SK-N-SH treated with all-trans-retinoic acid at 6 μM for 48 hours (cell line): ENCODE measurements around the gene DNAI7.

Experiments used
- ATAC-seq: fragments of 200-7000 bp; cut with Tn5 transposase; 3 replicates; pipeline ENCODE4 v1.9.1; 2020; ENCODE audit warnings: mild to moderate bottlenecking, moderate library complexity
- ARNTL ChIP-seq: fragments of 450-650 bp; formaldehyde crosslinking; IDR thresholded peaks from 2 replicates; pipeline ENCODE4 v1.5.0; 2020; ENCODE audit warnings: low read depth, mild to moderate bottlenecking, moderate library complexity, borderline replicate concordance
- BACH2 ChIP-seq: fragments of 250-450 bp; sonication (Bioruptor Pico); IDR thresholded peaks from 2 replicates; pipeline ENCODE4 v1.9.0; 2021; ENCODE audit warnings: mild to moderate bottlenecking, borderline replicate concordance
- CSDC2 ChIP-seq: fragments of 250-450 bp; sonication (Bioruptor Pico); IDR thresholded peaks from 2 replicates; pipeline ENCODE4 v1.5.0; 2020; ENCODE audit warnings: mild to moderate bottlenecking, moderate library complexity
- ESRRG ChIP-seq: fragments of 250-450 bp; sonication (Bioruptor Pico); IDR thresholded peaks from 2 replicates; pipeline ENCODE4 v1.6.1; 2021; ENCODE audit warnings: mild to moderate bottlenecking
- GLIS3 ChIP-seq: fragments of 250-450 bp; sonication (Bioruptor Pico); IDR thresholded peaks from 2 replicates; pipeline ENCODE4 v1.5.0; 2020; ENCODE audit warnings: mild to moderate bottlenecking, moderate library complexity
- ISL1 ChIP-seq: fragments of 250-450 bp; sonication (Bioruptor Pico); IDR thresholded peaks from 2 replicates; pipeline ENCODE4 v2.1.2; 2022; ENCODE audit warnings: mild to moderate bottlenecking, moderate library complexity
- OSR1 ChIP-seq: fragments of 250-450 bp; sonication (Bioruptor Pico); IDR thresholded peaks from 2 replicates; pipeline ENCODE4 v1.8.0; 2022; ENCODE audit warnings: moderate library complexity, mild to moderate bottlenecking, inconsistent platforms
- POU6F1 ChIP-seq: fragments of 250-450 bp; sonication (Bioruptor Pico); IDR thresholded peaks from 2 replicates; pipeline ENCODE4 v1.8.0; 2021; ENCODE audit warnings: low read depth, mild to moderate bottlenecking, moderate library complexity, borderline replicate concordance
- PPARA ChIP-seq: fragments of 250-450 bp; sonication (Bioruptor Pico); IDR thresholded peaks from 2 replicates; pipeline ENCODE4 v1.5.0; 2020; ENCODE audit warnings: mild to moderate bottlenecking, borderline replicate concordance
- RARB ChIP-seq: fragments of 250-450 bp; sonication (Bioruptor Pico); IDR thresholded peaks from 2 replicates; pipeline ENCODE4 v1.8.0; 2021; ENCODE audit warnings: mild to moderate bottlenecking, moderate library complexity
- SNAI2 ChIP-seq: fragments of 250-450 bp; sonication (Bioruptor Pico); IDR thresholded peaks from 2 replicates; pipeline ENCODE4 v1.5.0; 2020; ENCODE audit warnings: mild to moderate bottlenecking, moderate library complexity
- TCF4 ChIP-seq: fragments of 250-450 bp; sonication (Bioruptor Pico); IDR thresholded peaks from 2 replicates; pipeline ENCODE4 v1.8.0; 2021; ENCODE audit warnings: mild to moderate bottlenecking, moderate library complexity, borderline replicate concordance
- ZC3H10 ChIP-seq: fragments of 250-450 bp; sonication (Bioruptor Pico); IDR thresholded peaks from 2 replicates; pipeline ENCODE4 v1.5.1; 2021; ENCODE audit warnings: mild to moderate bottlenecking, moderate library complexity
- ZFP3 ChIP-seq: fragments of 250-450 bp; sonication (Bioruptor Pico); IDR thresholded peaks from 2 replicates; pipeline ENCODE4 v1.5.0; 2020; ENCODE audit warnings: mild to moderate bottlenecking, moderate library complexity
- ZFP30 ChIP-seq: fragments of 450-650 bp; formaldehyde crosslinking; IDR thresholded peaks from 2 replicates; pipeline ENCODE4 v1.5.0; 2022; ENCODE audit warnings: mild to moderate bottlenecking, moderate library complexity
- ZNF565 ChIP-seq: fragments of 450-650 bp; formaldehyde crosslinking; conservative IDR thresholded peaks from 2 replicates; pipeline ENCODE4 v1.5.0; 2020; ENCODE audit warnings: low read depth, mild to moderate bottlenecking, moderate library complexity
- ZNF70 ChIP-seq: fragments of 450-650 bp; formaldehyde crosslinking; IDR thresholded peaks from 2 replicates; pipeline ENCODE4 v1.5.0; 2020; ENCODE audit warnings: mild to moderate bottlenecking, moderate library complexity
- ZNF8 ChIP-seq: fragments of 450-650 bp; formaldehyde crosslinking; IDR thresholded peaks from 2 replicates; pipeline ENCODE4 v1.5.0; 2020; ENCODE audit warnings: mild to moderate bottlenecking, moderate library complexity
- TF ChIP-seq, protein P1 (sequence below): fragments of 250-450 bp; sonication (Bioruptor Pico); IDR thresholded peaks from 2 replicates; pipeline ENCODE4 v1.5.1; 2020; ENCODE audit warnings: low read depth, mild to moderate bottlenecking, moderate library complexity
- TF ChIP-seq, protein P2 (sequence below): fragments of 250-450 bp; sonication (Bioruptor Pico); IDR thresholded peaks from 2 replicates; pipeline ENCODE4 v1.5.1; 2021; ENCODE audit warnings: mild to moderate bottlenecking, moderate library complexity
- TF ChIP-seq, protein P3 (sequence below): fragments of 250-450 bp; sonication (Bioruptor Pico); IDR thresholded peaks from 2 replicates; pipeline ENCODE4 v1.8.0; 2020; ENCODE audit warnings: mild to moderate bottlenecking, moderate library complexity, borderline replicate concordance
- TF ChIP-seq, protein P4 (sequence below): fragments of 250-450 bp; sonication (Bioruptor Pico); IDR thresholded peaks from 2 replicates; pipeline ENCODE4 v1.5.0; 2020; ENCODE audit warnings: mild to moderate bottlenecking, moderate library complexity

The DNAI7 gene

GRCh38 chr12:25074954-25075353 is 120.0 kb downstream of the DNAI7 start:
- TF ChIP-seq ZNF565 (CRISPR knock-in tag) (no peak), ZNF8 (no peak), BACH2 (no peak), POU6F1 (CRISPR knock-in tag) (no peak), ZFP3 (CRISPR knock-in tag) (no peak), ZFP30 (CRISPR knock-in tag) (no peak), ISL1 (CRISPR knock-in tag) (no peak), SNAI2 (no peak), OSR1 (CRISPR knock-in tag) (no peak), TCF4 (no peak), PPARA (no peak), GLIS3 (CRISPR knock-in tag) (no peak), ESRRG (CRISPR knock-in tag) (no peak)
- TF ChIP-seq, protein P1, sequence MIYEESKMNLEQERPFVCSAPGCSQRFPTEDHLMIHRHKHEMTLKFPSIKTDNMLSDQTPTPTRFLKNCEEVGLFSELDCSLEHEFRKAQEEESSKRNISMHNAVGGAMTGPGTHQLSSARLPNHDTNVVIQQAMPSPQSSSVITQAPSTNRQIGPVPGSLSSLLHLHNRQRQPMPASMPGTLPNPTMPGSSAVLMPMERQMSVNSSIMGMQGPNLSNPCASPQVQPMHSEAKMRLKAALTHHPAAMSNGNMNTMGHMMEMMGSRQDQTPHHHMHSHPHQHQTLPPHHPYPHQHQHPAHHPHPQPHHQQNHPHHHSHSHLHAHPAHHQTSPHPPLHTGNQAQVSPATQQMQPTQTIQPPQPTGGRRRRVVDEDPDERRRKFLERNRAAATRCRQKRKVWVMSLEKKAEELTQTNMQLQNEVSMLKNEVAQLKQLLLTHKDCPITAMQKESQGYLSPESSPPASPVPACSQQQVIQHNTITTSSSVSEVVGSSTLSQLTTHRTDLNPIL (CRISPR knock-in tag): no peak
- TF ChIP-seq, protein P2, sequence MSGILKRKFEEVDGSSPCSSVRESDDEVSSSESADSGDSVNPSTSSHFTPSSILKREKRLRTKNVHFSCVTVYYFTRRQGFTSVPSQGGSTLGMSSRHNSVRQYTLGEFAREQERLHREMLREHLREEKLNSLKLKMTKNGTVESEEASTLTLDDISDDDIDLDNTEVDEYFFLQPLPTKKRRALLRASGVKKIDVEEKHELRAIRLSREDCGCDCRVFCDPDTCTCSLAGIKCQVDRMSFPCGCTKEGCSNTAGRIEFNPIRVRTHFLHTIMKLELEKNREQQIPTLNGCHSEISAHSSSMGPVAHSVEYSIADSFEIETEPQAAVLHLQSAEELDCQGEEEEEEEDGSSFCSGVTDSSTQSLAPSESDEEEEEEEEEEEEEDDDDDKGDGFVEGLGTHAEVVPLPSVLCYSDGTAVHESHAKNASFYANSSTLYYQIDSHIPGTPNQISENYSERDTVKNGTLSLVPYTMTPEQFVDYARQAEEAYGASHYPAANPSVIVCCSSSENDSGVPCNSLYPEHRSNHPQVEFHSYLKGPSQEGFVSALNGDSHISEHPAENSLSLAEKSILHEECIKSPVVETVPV: no peak
- TF ChIP-seq, protein P3, sequence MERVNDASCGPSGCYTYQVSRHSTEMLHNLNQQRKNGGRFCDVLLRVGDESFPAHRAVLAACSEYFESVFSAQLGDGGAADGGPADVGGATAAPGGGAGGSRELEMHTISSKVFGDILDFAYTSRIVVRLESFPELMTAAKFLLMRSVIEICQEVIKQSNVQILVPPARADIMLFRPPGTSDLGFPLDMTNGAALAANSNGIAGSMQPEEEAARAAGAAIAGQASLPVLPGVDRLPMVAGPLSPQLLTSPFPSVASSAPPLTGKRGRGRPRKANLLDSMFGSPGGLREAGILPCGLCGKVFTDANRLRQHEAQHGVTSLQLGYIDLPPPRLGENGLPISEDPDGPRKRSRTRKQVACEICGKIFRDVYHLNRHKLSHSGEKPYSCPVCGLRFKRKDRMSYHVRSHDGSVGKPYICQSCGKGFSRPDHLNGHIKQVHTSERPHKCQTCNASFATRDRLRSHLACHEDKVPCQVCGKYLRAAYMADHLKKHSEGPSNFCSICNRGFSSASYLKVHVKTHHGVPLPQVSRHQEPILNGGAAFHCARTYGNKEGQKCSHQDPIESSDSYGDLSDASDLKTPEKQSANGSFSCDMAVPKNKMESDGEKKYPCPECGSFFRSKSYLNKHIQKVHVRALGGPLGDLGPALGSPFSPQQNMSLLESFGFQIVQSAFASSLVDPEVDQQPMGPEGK (CRISPR knock-in tag): no peak
- no peak for ATAC-seq

- no peak for TF ChIP-seq ARNTL (CRISPR knock-in tag)
- TF ChIP-seq, protein P4, sequence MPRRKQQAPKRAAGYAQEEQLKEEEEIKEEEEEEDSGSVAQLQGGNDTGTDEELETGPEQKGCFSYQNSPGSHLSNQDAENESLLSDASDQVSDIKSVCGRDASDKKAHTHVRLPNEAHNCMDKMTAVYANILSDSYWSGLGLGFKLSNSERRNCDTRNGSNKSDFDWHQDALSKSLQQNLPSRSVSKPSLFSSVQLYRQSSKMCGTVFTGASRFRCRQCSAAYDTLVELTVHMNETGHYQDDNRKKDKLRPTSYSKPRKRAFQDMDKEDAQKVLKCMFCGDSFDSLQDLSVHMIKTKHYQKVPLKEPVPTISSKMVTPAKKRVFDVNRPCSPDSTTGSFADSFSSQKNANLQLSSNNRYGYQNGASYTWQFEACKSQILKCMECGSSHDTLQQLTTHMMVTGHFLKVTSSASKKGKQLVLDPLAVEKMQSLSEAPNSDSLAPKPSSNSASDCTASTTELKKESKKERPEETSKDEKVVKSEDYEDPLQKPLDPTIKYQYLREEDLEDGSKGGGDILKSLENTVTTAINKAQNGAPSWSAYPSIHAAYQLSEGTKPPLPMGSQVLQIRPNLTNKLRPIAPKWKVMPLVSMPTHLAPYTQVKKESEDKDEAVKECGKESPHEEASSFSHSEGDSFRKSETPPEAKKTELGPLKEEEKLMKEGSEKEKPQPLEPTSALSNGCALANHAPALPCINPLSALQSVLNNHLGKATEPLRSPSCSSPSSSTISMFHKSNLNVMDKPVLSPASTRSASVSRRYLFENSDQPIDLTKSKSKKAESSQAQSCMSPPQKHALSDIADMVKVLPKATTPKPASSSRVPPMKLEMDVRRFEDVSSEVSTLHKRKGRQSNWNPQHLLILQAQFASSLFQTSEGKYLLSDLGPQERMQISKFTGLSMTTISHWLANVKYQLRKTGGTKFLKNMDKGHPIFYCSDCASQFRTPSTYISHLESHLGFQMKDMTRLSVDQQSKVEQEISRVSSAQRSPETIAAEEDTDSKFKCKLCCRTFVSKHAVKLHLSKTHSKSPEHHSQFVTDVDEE (CRISPR knock-in tag): no peak
- TF ChIP-seq ZNF565 (CRISPR knock-in tag): no peak
- TF ChIP-seq SNAI2: no peak
- no peak for TF ChIP-seq GLIS3 (CRISPR knock-in tag)
- TF ChIP-seq, protein P1 (CRISPR knock-in tag): no peak
- TF ChIP-seq ZFP3 (CRISPR knock-in tag): no peak
- no peak for TF ChIP-seq ISL1 (CRISPR knock-in tag)
- no peak for TF ChIP-seq ZFP30 (CRISPR knock-in tag)
- TF ChIP-seq PPARA: no peak
- no peak for TF ChIP-seq CSDC2 (CRISPR knock-in tag)
- TF ChIP-seq RARB (CRISPR knock-in tag): no peak
- no peak for TF ChIP-seq ZNF8
- TF ChIP-seq, protein P3 (CRISPR knock-in tag): no peak
- no peak for TF ChIP-seq ZNF70
- no peak for TF ChIP-seq TCF4
- TF ChIP-seq ZC3H10 (CRISPR knock-in tag): no peak
- no peak for ATAC-seq
These were observed 120.8 kb downstream of the DNAI7 start for GRCh38 chr12:25074113-25074512.
